ENCODE measurements around the gene NR2F1. TPM values are rescaled to one million over a fixed set of nuclear protein-coding genes. Genes with fewer than 3 reads are reported as not detected.

NR2F1 gene
- total and polyA plus RNA-seq, 2 donors (not counting 3 experiments of a cell fraction or from before 2014, with no cell fraction given): 21.5 to 38.7 TPM

DNA sequence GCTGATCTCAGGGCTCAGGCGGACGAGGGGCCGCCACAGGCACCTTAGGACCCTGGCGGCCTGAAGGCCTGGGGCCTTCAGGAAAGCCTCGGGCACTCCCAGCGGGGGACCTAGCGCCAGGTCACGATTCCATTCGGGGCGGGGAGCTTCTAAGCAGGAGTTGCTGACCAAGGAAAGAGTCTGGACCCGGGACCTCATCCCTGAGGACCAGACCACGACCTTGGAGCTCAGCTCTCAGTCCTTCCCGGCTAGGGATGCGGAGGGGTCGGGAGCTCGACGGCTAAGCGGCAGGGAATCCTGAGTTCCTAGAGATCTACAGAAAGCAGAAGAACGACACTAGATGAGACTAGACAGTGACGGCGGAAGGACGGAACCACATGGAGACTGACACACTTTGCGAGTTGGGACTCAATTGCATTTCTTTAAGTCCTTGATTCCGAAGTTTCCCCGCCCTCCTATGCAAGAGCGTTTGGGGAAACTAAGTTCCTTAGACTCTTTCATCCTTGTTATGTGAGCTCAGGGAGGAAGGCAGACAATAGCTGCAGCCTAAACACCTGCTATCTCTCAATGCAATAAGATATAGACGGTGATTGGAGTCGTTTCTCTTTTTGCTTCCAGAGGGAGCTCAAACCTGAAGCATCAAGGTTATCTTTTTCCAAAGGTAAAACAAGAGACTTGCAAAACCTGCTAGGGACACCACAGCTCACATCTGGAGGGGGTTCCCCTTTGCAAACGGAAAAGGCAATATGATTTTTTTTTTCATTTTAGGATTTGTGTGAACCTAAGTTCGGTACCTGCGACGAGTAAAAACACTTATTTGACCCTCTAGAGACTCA lies 11.7 kb upstream of the NR2F1 start:
- ChIA-PET CTCF (interaction anchor here (0.7 to 0.9 kb wide), 2 partner anchors 298 to 479 kb away, joined by 3 read pairs; no protein-coding TSS in a partner anchor), POLR2A (no interaction called here)
- no peaks in the 10 kb centered on the region for H3K9me3 ChIP-seq (replicated peaks; ENCODE audit: control insufficient read depth, insufficient read depth, low read length)
- H3K4me2 ChIP-seq (ENCODE audit: insufficient read depth, low read length): no peak overlapping the region
- H3K27ac ChIP-seq (ENCODE audit: insufficient read depth, low read depth, low read length): no peak overlapping the region
- no TSS peak for BruUV-seq (replicated peaks)
- no peaks in the 10 kb centered on the region for H3K27me3 ChIP-seq (ENCODE audit: control insufficient read depth in 2 of 2, insufficient read depth in 2 of 2, low read length in 2 of 2)
- H3K4me1 ChIP-seq (ENCODE audit: control insufficient read depth, extremely low read depth, insufficient read depth, low read length): peaks cover 7% of the 10 kb centered on the region
- FAIRE-seq (no peak), DNase-seq (ENCODE audit: low read depth, low spot score) (no peak)
- no peak overlapping the region for H3K4me3 ChIP-seq (replicated peaks in 1 of 3; ENCODE audit: insufficient read depth in 1 of 3, low read depth in 1 of 3, low read length in 3 of 3)
- no peak overlapping the region for H3K9ac ChIP-seq (replicated peaks; ENCODE audit: extremely low read depth, insufficient read depth, low read length)
- dilution Hi-C loops (cut with MboI; ENCODE audit: extremely low pct_ligation_motif_present, low sequenced_read_pairs): no loop called here
- H3K9me1 ChIP-seq (replicated peaks; ENCODE audit: control insufficient read depth, extremely low read depth, insufficient read depth, low read length): no peaks in the 10 kb centered on the region
- intact Hi-C loops (cut with micrococcal nuclease): no loop called here
- TF ChIP-seq GATA2 (IDR thresholded peaks at IDR 0.05; ENCODE audit: insufficient read depth, insufficient read length, low read depth, low read length): no peak
- TF ChIP-seq POLR2A (IDR thresholded peaks at IDR 0.05; ENCODE audit: low read depth, low read length): no peak
- TF ChIP-seq, protein P1, sequence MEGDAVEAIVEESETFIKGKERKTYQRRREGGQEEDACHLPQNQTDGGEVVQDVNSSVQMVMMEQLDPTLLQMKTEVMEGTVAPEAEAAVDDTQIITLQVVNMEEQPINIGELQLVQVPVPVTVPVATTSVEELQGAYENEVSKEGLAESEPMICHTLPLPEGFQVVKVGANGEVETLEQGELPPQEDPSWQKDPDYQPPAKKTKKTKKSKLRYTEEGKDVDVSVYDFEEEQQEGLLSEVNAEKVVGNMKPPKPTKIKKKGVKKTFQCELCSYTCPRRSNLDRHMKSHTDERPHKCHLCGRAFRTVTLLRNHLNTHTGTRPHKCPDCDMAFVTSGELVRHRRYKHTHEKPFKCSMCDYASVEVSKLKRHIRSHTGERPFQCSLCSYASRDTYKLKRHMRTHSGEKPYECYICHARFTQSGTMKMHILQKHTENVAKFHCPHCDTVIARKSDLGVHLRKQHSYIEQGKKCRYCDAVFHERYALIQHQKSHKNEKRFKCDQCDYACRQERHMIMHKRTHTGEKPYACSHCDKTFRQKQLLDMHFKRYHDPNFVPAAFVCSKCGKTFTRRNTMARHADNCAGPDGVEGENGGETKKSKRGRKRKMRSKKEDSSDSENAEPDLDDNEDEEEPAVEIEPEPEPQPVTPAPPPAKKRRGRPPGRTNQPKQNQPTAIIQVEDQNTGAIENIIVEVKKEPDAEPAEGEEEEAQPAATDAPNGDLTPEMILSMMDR (IDR thresholded peaks at IDR 0.05; ENCODE audit: extremely low read depth in 1 of 2, insufficient read depth in 1 of 2, low read depth in 1 of 2, low read length in 2 of 2): no peak
- no peak for TF ChIP-seq MYC (IDR thresholded peaks at IDR 0.05; ENCODE audit: low read depth, low read length)
- no peak for TF ChIP-seq POLR2AphosphoS5 (IDR thresholded peaks at IDR 0.05; ENCODE audit: insufficient read depth, low read depth, low read length)
- TF ChIP-seq, protein P2, sequence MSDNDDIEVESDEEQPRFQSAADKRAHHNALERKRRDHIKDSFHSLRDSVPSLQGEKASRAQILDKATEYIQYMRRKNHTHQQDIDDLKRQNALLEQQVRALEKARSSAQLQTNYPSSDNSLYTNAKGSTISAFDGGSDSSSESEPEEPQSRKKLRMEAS (IDR thresholded peaks at IDR 0.05; ENCODE audit: insufficient read depth, insufficient read length): no peak
- no peak for TF ChIP-seq FOS (IDR thresholded peaks at IDR 0.05; ENCODE audit: borderline replicate concordance, insufficient read depth, low read length)
- TF ChIP-seq EZH2 (IDR thresholded peaks at IDR 0.05; ENCODE audit: borderline replicate concordance, low read depth, low read length, severe bottlenecking): no peak
- TF ChIP-seq JUN (IDR thresholded peaks at IDR 0.05; ENCODE audit: borderline replicate concordance, insufficient read depth, insufficient read length, low read depth): no peak
- H3K79me2 ChIP-seq (ENCODE audit: control insufficient read depth, insufficient read depth, low read length): peaks cover 6% of the 10 kb centered on the region
- no peak overlapping the region for H2AFZ ChIP-seq (ENCODE audit: low read depth, low read length)
- H3K36me3 ChIP-seq (ENCODE audit: control insufficient read depth in 2 of 2, extremely low read depth in 1 of 2, insufficient read depth in 2 of 2, low read length in 2 of 2): no peaks in the 10 kb centered on the region
- H4K20me1 ChIP-seq (replicated peaks; ENCODE audit: control insufficient read depth, extremely low read depth, insufficient read depth, low read length): no peaks in the 10 kb centered on the region
